Mesothelial cell of epicardium (in vitro differentiated cells): Measurements from ENCODE around the gene CCDC6. TPM values are rescaled to one million over a fixed set of nuclear protein-coding genes. Genes with fewer than 3 reads are reported as not detected.

Source experiments
- DNase-seq, 2 experiments: peaks; one replicate each; pipeline ENCODE4 v3.0.0; 2021; ENCODE audit warnings: low spot score in 2 of 2; ENCODE audit not compliant: unreplicated experiment in 2 of 2
- H3K27ac Mint-ChIP-seq: 2 replicates; pipeline ENCODE4 v1.8.0; 2021; ENCODE audit warnings: mixed read lengths
- H3K27me3 Mint-ChIP-seq: 2 replicates; pipeline ENCODE4 v1.8.0; 2021; ENCODE audit warnings: low read depth, mixed read lengths
- H3K36me3 Mint-ChIP-seq: 2 replicates; pipeline ENCODE4 v1.8.0; 2021; ENCODE audit warnings: mixed read lengths
- H3K4me1 Mint-ChIP-seq: 2 replicates; pipeline ENCODE4 v1.8.0; 2021; ENCODE audit warnings: mixed read lengths
- H3K4me3 Mint-ChIP-seq: 2 replicates; pipeline ENCODE4 v1.8.0; 2021; ENCODE audit warnings: mild to moderate bottlenecking, moderate library complexity, mixed read lengths
- H3K9me3 Mint-ChIP-seq: 2 replicates; pipeline ENCODE4 v1.8.0; 2021; ENCODE audit warnings: mixed read lengths
- CTCF ChIP-seq: fragments of 200-600 bp; sonication (generic); IDR thresholded peaks from one replicate; pipeline ENCODE4 v1.5.0; 2021; ENCODE audit warnings: antibody characterized with exemption; ENCODE audit not compliant: unreplicated experiment
- total RNA-seq: library from RNA; stranded (reverse); gene quantifications from 3 replicates; pipeline ENCODE4 v1.2.1, GENCODE V29; 2021

CCDC6 gene
- total RNA-seq, 1 donor from 2014 or later: 50.5 TPM

DNA sequence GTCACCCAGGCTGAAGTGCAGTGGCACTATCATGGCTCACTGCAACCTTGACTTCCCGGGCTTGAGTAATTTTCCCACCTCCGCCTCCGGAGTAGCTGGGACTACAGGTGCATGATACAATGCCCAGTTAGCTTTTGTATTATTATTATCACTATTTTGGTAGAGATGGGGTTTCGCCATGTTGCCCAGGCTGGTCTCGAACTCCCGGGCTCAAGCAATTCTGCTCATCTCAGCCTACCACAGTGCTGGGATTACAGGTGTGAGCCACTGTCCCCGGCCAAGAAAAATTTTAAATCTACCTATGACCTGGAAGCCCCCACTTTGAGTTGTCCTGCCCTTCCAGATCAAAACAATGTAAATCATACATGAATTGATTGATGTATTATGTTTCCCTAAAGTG is 38.8 kb downstream of the CCDC6 start:
- TF ChIP-seq CTCF: no peak
- Mint-ChIP-seq H3K27me3 (no peaks in the 10 kb centered on the region), H3K36me3 (no peaks in the 10 kb centered on the region)

DNA sequence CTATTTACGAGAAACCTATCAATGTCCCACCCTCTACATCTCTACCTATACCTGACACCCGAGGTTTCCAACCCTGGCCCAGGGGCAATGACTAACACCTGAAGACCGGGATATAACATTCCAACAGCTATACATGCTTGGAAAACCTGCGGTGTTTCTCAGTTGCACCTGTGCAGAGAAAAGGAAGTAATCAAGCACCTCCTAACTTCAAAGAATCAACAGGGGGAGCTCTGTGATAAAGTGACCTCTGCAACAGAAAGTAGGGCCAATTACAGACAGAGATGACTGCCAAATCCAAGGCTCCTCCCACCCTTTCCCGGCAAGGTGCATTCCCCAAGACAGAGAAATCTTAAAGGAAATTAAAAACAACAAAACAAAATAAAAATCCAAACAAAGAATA is 41.3 kb downstream of the CCDC6 start:
- no peak overlapping the region for H3K4me3 Mint-ChIP-seq
- no peak for DNase-seq
- no peak for TF ChIP-seq CTCF
- H3K27me3 Mint-ChIP-seq: no peaks in the 10 kb centered on the region
- peaks cover 19% of the 10 kb centered on the region for H3K36me3 Mint-ChIP-seq
- H3K4me1 Mint-ChIP-seq: peaks cover 28% of the 10 kb centered on the region
- peaks cover 16% of the 10 kb centered on the region for H3K9me3 Mint-ChIP-seq
- H3K27ac Mint-ChIP-seq: peak overlapping the region; percentile 61

More for the DNA sequence above, 38.8 kb downstream of the CCDC6 start:
- H3K4me3 Mint-ChIP-seq: no peak overlapping the region
- DNase-seq: no peak
- no peaks in the 10 kb centered on the region for H3K9me3 Mint-ChIP-seq
- peaks cover 35% of the 10 kb centered on the region for H3K4me1 Mint-ChIP-seq
- H3K27ac Mint-ChIP-seq: no peak overlapping the region

DNA sequence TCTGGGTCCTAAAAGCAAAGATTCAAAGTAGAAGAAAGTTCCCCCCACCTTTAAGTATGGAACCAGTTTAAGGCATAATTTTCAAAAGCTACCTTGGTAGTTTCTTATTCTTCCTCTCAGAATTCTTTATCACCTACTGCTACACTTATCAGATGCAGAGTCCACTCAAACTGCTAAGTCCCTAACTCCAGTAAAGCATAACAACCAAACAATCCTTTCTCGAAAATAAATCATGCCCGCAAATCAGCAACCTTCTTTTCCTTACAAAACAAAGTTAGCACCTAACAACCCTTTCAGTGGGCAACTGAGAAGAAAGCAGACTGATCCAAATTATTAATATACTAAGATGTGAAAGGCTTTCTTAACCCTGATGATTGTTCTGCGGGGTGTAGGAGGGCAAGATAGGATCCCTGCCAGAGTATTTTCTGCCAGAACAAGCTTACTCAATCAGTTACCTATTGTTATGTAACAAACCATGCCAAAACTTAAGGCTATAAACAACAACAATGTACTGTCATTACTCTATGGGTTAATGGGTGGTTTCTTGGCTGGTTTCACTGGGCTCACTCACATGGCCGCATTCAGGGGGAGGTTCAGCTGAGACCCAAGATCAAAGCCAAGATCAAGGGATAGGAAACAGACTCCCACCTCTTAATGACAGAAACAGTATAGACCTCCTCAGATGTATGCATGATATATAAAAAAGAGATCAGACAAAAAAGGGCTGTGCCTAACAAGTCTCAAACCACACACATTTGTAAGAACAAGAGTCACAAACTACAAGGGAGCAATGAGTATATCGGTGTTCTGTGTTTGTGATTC is 42.0 kb downstream of the CCDC6 start:
- peak overlapping the region; percentile 61 for H3K27ac Mint-ChIP-seq
- H3K9me3 Mint-ChIP-seq: peaks cover 21% of the 10 kb centered on the region
- DNase-seq: no peak
- no peak overlapping the region for H3K4me3 Mint-ChIP-seq
- no peaks in the 10 kb centered on the region for H3K27me3 Mint-ChIP-seq
- peaks cover 28% of the 10 kb centered on the region for H3K4me1 Mint-ChIP-seq
- peaks cover 23% of the 10 kb centered on the region for H3K36me3 Mint-ChIP-seq
- TF ChIP-seq CTCF: no peak

DNA sequence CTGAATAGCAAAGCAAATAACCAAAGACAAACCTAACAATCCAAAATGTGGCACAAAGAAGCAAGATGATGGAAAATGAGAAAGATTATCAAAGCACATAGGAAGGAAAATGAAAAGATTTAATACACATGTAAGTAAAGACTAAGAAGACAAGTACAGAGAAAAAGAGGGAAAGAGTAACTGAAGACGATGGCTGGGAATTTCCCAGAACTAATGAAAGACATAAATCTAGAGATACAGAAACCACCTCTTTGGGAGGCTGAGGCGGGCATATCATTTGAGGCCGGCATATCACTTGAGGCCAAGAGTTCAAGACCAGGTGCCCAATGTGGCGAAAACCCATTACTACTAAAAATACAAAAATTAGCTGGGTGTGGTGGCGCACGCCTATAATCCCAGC is 46.8 kb downstream of the CCDC6 start:
- Mint-ChIP-seq H3K36me3 (peaks cover 24% of the 10 kb centered on the region), H3K4me1 (peaks cover 42% of the 10 kb centered on the region), H3K9me3 (peaks cover 23% of the 10 kb centered on the region), H3K27me3 (no peaks in the 10 kb centered on the region), H3K4me3 (no peak overlapping the region), H3K27ac (no peak overlapping the region)
- no peak for DNase-seq
- no peak for TF ChIP-seq CTCF

DNA sequence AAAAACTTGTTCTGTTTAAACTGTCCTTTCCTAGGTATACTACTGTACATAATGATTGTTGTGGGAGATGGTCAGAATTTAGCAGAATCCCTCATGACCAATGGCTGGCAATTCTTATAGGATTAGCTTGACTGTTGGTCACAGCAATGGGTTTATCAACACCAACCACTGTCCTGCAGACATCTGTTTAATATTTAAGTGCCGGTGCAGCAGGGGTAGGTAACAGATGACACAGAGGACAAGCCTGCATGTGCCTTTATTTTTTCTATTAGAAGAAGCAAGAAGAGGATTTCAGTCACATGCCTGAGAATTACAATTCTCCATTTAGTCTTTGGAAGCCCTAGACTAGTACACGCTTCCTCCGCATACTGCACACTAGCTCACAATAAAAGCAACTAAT is 48.4 kb downstream of the CCDC6 start:
- Mint-ChIP-seq H3K9me3 (peaks cover 23% of the 10 kb centered on the region), H3K4me1 (peaks cover 48% of the 10 kb centered on the region), H3K27ac (no peak overlapping the region), H3K36me3 (peaks cover 24% of the 10 kb centered on the region), H3K27me3 (no peaks in the 10 kb centered on the region), H3K4me3 (no peak overlapping the region)
- no peak for DNase-seq
- no peak for TF ChIP-seq CTCF
